SK-N-SH (cell line): Measurements from ENCODE around the gene S1PR3. TPM values are rescaled to one million over a fixed set of nuclear protein-coding genes. Genes with fewer than 3 reads are reported as not detected.

Experiments
- CTCF ChIA-PET: fragments of 300-600, 350-600 bp; formaldehyde crosslinking; extraction: SDS; loops from one replicate; lab custom pipeline; 2021; lab: Yijun Ruan, JAX
- POLR2A ChIA-PET: fragments of 350-600 bp; sonication (Branson Sonifier 250); formaldehyde crosslinking; extraction: SDS; loops from one replicate; lab custom pipeline; 2020; ENCODE audit warnings: antibody characterized with exemption, inconsistent platforms; lab: Yijun Ruan, JAX
- DNase-seq: peaks from one replicate; pipeline ENCODE4 v3.0.0; 2012
- H2AFZ ChIP-seq: fragments of 200-600 bp; sonication (generic); 2 replicates; pipeline ENCODE4 v1.8.1; 2016; ENCODE audit warnings: antibody characterized with exemption, mild to moderate bottlenecking, low read depth
- H3F3A ChIP-seq: fragments of 200-600 bp; sonication (generic); replicated peaks from 2 replicates; pipeline ENCODE3; 2016; ENCODE audit warnings: antibody characterized with exemption, mild to moderate bottlenecking; ENCODE audit not compliant: insufficient read depth
- H3K27ac ChIP-seq, 2 experiments: fragments of 200-500 bp in 1 of 2; fragments of 200-600 bp in 1 of 2; sonication (Bioruptor generic) in 1 of 2; sonication (generic), shearing (Covaris generic) in 1 of 2; 2 replicates each; pipeline versions ENCODE4 v1.5.1 to v1.6.1; 2014 to 2016; ENCODE audit warnings: low read depth in 2 of 2, inconsistent platforms in 1 of 2, low read length in 1 of 2, mild to moderate bottlenecking in 1 of 2, mixed read lengths in 1 of 2
- H3K27me3 ChIP-seq: fragments of 200-600 bp; sonication (generic), shearing (Covaris generic); 2 replicates; pipeline ENCODE4 v1.6.1; 2016; ENCODE audit warnings: mixed run types; ENCODE audit not compliant: insufficient read depth
- H3K36me3 ChIP-seq, 2 experiments: fragments of 200-500 bp in 1 of 2; fragments of 200-600 bp in 1 of 2; sonication (Bioruptor generic) in 1 of 2; sonication (generic) in 1 of 2; replicated peaks in 1 of 2; 2 replicates each; pipeline versions ENCODE3 to v1.5.1; 2014 to 2016; ENCODE audit warnings: low read length in 1 of 2, mild to moderate bottlenecking in 1 of 2; ENCODE audit not compliant: insufficient read depth in 2 of 2, control insufficient read depth in 1 of 2
- H3K4me1 ChIP-seq, 2 experiments: fragments of 200-500 bp in 1 of 2; fragments of 200-600 bp in 1 of 2; sonication (Bioruptor generic) in 1 of 2; sonication (generic), shearing (Covaris generic) in 1 of 2; 2 replicates each; pipeline versions ENCODE4 v1.5.1 to v1.6.1; 2014 to 2016; ENCODE audit warnings: low read depth in 1 of 2, low read length in 1 of 2, mixed run types in 1 of 2; ENCODE audit not compliant: insufficient read depth in 2 of 2, control insufficient read depth in 1 of 2
- H3K4me2 ChIP-seq: fragments of 200-600 bp; sonication (generic), shearing (Covaris generic); 2 replicates; pipeline ENCODE4 v1.6.1; 2017; ENCODE audit warnings: mixed run types
- H3K4me3 ChIP-seq, 2 experiments: fragments of 200-500 bp in 1 of 2; fragments of 200-600 bp in 1 of 2; sonication (Bioruptor generic) in 1 of 2; sonication (generic), shearing (Covaris generic) in 1 of 2; 2 replicates each; pipeline versions ENCODE4 v1.5.1 to v1.8.1; 2014 to 2016; ENCODE audit warnings: low read depth in 2 of 2, inconsistent platforms in 1 of 2, low read length in 1 of 2, mild to moderate bottlenecking in 1 of 2, mixed read lengths in 1 of 2, moderate library complexity in 1 of 2
- H3K79me2 ChIP-seq: fragments of 200-600 bp; sonication (generic); 2 replicates; pipeline ENCODE4 v1.8.1; 2017; ENCODE audit warnings: mild to moderate bottlenecking; ENCODE audit not compliant: insufficient read depth
- H3K9ac ChIP-seq: fragments of 200-600 bp; sonication (generic); 2 replicates; pipeline ENCODE4 v1.6.1; 2017; ENCODE audit warnings: mixed run types
- H3K9me2 ChIP-seq: fragments of 200-600 bp; sonication (generic); 2 replicates; pipeline ENCODE4 v1.6.1; 2017; ENCODE audit warnings: mixed run types
- H3K9me3 ChIP-seq: fragments of 200-600 bp; sonication (generic); 2 replicates; pipeline ENCODE4 v1.6.1; 2017; ENCODE audit warnings: mixed run types, mild to moderate bottlenecking, moderate library complexity
- H4K20me1 ChIP-seq: fragments of 200-600 bp; sonication (generic); 2 replicates; pipeline ENCODE4 v1.6.1; 2017; ENCODE audit warnings: mild to moderate bottlenecking, mixed run types; ENCODE audit not compliant: insufficient read depth
- ELF1 ChIP-seq: IDR thresholded peaks from 2 replicates; pipeline ENCODE4 v1.4.0; 2012
- FOSL2 ChIP-seq: IDR thresholded peaks from 2 replicates; pipeline ENCODE4 v1.4.0; 2012; ENCODE audit warnings: low read depth, mild to moderate bottlenecking, moderate library complexity, borderline replicate concordance
- FOXJ3 ChIP-seq: sonication (generic); formaldehyde crosslinking; IDR thresholded peaks from 2 replicates; pipeline ENCODE4 v1.5.1; 2020; ENCODE audit warnings: mild to moderate bottlenecking, missing genetic modification reagents
- MEF2A ChIP-seq: IDR thresholded peaks from 2 replicates; pipeline ENCODE4 v1.4.0; 2012; ENCODE audit warnings: low read depth, borderline replicate concordance
- PBX3 ChIP-seq: IDR thresholded peaks from 2 replicates; pipeline ENCODE4; 2012
- POLR2AphosphoS5 ChIP-seq: IDR thresholded peaks from 2 replicates; pipeline ENCODE4 v1.6.1; 2012; ENCODE audit warnings: low read depth, low read length
- RFX5 ChIP-seq: IDR thresholded peaks from 2 replicates; pipeline ENCODE4 v1.6.1; 2012; ENCODE audit warnings: mild to moderate bottlenecking, improper control_type of control experiment, low read length
- RXRA ChIP-seq: IDR thresholded peaks from 2 replicates; pipeline ENCODE4 v1.4.0; 2012; ENCODE audit warnings: low read depth, mild to moderate bottlenecking, borderline replicate concordance
- TCF12 ChIP-seq: IDR thresholded peaks from 2 replicates; pipeline ENCODE4 v1.4.0; 2012
- USF1 ChIP-seq: IDR thresholded peaks from 2 replicates; pipeline ENCODE4 v1.4.0; 2012; ENCODE audit warnings: low read depth, borderline replicate concordance
- USF2 ChIP-seq: fragments of 150-350 bp; IDR thresholded peaks from 2 replicates; pipeline ENCODE4 v1.6.1; 2017; ENCODE audit warnings: antibody characterized with exemption, low read length, low read depth, borderline replicate concordance
- YY1 ChIP-seq: IDR thresholded peaks from 2 replicates; pipeline ENCODE4 v1.4.0; 2012; ENCODE audit warnings: low read depth, mild to moderate bottlenecking
- ZBTB33 ChIP-seq: IDR thresholded peaks from 2 replicates; pipeline ENCODE4 v1.4.0; 2012; ENCODE audit warnings: low read depth, borderline replicate concordance
- WGBS: methylation state at CpG from one replicate; pipeline ENCODE4 v1.1.6; 2017; ENCODE audit warnings: low lambda C conversion rate; 5-methylcytosine and 5-hydroxymethylcytosine counted together
- polyA plus RNA-seq, 3 experiments: library from polyadenylated mRNA; depleted of rRNA; stranded (reverse); fragments of >200 nt; gene quantifications; 2 replicates each; pipeline ENCODE4 v1.2.3, GENCODE V29; 2012

S1PR3 gene
- polyA plus RNA-seq, 1 of the 3 experiments (the other 2 are of a cell fraction), result 2.5 TPM

- no peaks in the 10 kb centered on the region for H3K9me3 ChIP-seq
- DNase-seq, result no peak
- no peaks in the 10 kb centered on the region for H3F3A ChIP-seq
- no peak overlapping the region for H3K4me3 ChIP-seq
- no peak overlapping the region for H3K27ac ChIP-seq
- no peaks in the 10 kb centered on the region for H3K4me1 ChIP-seq
- no peaks in the 10 kb centered on the region for H3K9me2 ChIP-seq
- peaks cover 10% of the 10 kb centered on the region for H3K27me3 ChIP-seq
- POLR2A ChIA-PET, result no interaction called here
- no peaks in the 10 kb centered on the region for H3K79me2 ChIP-seq
- no peak overlapping the region for H3K4me2 ChIP-seq
- H3K9ac ChIP-seq, result no peak overlapping the region
- CTCF ChIA-PET, result interaction anchor here (1.1 to 1.2 kb wide), 2 partner anchors 11 to 40 kb away, joined by 3 to 4 read pairs; no protein-coding TSS in a partner anchor
- H4K20me1 ChIP-seq, result no peaks in the 10 kb centered on the region
- no peak for TF ChIP-seq FOSL2
- TF ChIP-seq YY1, result no peak
- no peak for TF ChIP-seq ZBTB33
- TF ChIP-seq RXRA, result no peak
- TF ChIP-seq RFX5, result no peak
- TF ChIP-seq USF2, result no peak
- TF ChIP-seq TCF12, result no peak
- no peak for TF ChIP-seq PBX3
- no peak for TF ChIP-seq ELF1
- TF ChIP-seq FOXJ3 (CRISPR knock-in tag), result no peak
- TF ChIP-seq USF1, result no peak
- 49% methylated on average over 3 of the region's 3 CpGs for WGBS
- no peak overlapping the region for H2AFZ ChIP-seq
- H3K36me3 ChIP-seq, result no peaks in the 10 kb centered on the region
Measured at GRCh38 chr9:88960632-88961031, 30.6 kb upstream of the S1PR3 start.

- H3F3A ChIP-seq, result no peaks in the 10 kb centered on the region
- H3K27me3 ChIP-seq, result peaks cover 5% of the 10 kb centered on the region
- H3K4me1 ChIP-seq, result no peaks in the 10 kb centered on the region
- no peak overlapping the region for H3K4me3 ChIP-seq
- 75% methylated on average over 8 of the region's 8 CpGs for WGBS
- no peaks in the 10 kb centered on the region for H3K9me2 ChIP-seq
- H3K79me2 ChIP-seq, result no peaks in the 10 kb centered on the region
- CTCF ChIA-PET, result no interaction called here
- no peak for DNase-seq
- H3K9ac ChIP-seq, result no peak overlapping the region
- H3K36me3 ChIP-seq, result no peaks in the 10 kb centered on the region
- no peak overlapping the region for H3K4me2 ChIP-seq
- H3K9me3 ChIP-seq, result no peaks in the 10 kb centered on the region
- no peaks in the 10 kb centered on the region for H4K20me1 ChIP-seq
- POLR2A ChIA-PET, result no interaction called here
- no peak overlapping the region for H2AFZ ChIP-seq
- no peak overlapping the region for H3K27ac ChIP-seq
- TF ChIP-seq RXRA (no peak), POLR2AphosphoS5 (no peak), MEF2A (no peak)
Measured at GRCh38 chr9:88965473-88965872, 25.8 kb upstream of the S1PR3 start.
